ENCODE results near the gene CRHR1.
"Not testable (repeated sequence)": the region's sequence is repeated elsewhere in the genome, so short reads cannot be mapped to it uniquely, and the experiment has no call there.

CRHR1 gene

GRCh38 chr17:45743626-45744326, 40.3 kb upstream of the CRHR1 start:
- no peak for DNase-seq (ENCODE audit: low read depth)
- no peak for TF ChIP-seq CTCF (conservative IDR thresholded peaks at IDR 0.05; ENCODE audit: low read length)

GRCh38 chr17:45744826-45745225, 39.3 kb upstream of the CRHR1 start:
- not testable (repeated sequence) for H3K4me3 ChIP-seq (ENCODE audit: low read length); DNase-seq (ENCODE audit: low read depth)

More at GRCh38 chr17:45743626-45744326, 40.3 kb upstream of the CRHR1 start:
- no peak overlapping the region for H3K4me3 ChIP-seq (ENCODE audit: low read length)

- H3K4me3 ChIP-seq (ENCODE audit: low read length), result no peak overlapping the region
- DNase-seq (ENCODE audit: low read depth), result no peak
- TF ChIP-seq CTCF (conservative IDR thresholded peaks at IDR 0.05; ENCODE audit: low read length), result no peak
These were observed 38.3 kb upstream of the CRHR1 start for GRCh38 chr17:45745601-45746494.

- DNase-seq (ENCODE audit: low read depth), result no peak
- TF ChIP-seq CTCF (conservative IDR thresholded peaks at IDR 0.05; ENCODE audit: low read length), result no peak
- H3K4me3 ChIP-seq (ENCODE audit: low read length), result no peak overlapping the region
These were observed 36.2 kb upstream of the CRHR1 start for GRCh38 chr17:45747911-45748310.

GRCh38 chr17:45748731-45749310, 35.3 kb upstream of the CRHR1 start:
- no peak for TF ChIP-seq CTCF (conservative IDR thresholded peaks at IDR 0.05; ENCODE audit: low read length)
- DNase-seq (ENCODE audit: low read depth), result no peak
- no peak overlapping the region for H3K4me3 ChIP-seq (ENCODE audit: low read length)

GRCh38 chr17:45749831-45750335, 34.2 kb upstream of the CRHR1 start:
- no peak for TF ChIP-seq CTCF (conservative IDR thresholded peaks at IDR 0.05; ENCODE audit: low read length)
- DNase-seq (ENCODE audit: low read depth), result no peak
- H3K4me3 ChIP-seq (ENCODE audit: low read length), result no peak overlapping the region

GRCh38 chr17:45750779-45751440, 33.2 kb upstream of the CRHR1 start:
- no peak for DNase-seq (ENCODE audit: low read depth)

More at GRCh38 chr17:45750779-45751440, 33.2 kb upstream of the CRHR1 start:
- no peak for TF ChIP-seq CTCF (conservative IDR thresholded peaks at IDR 0.05; ENCODE audit: low read length)
- H3K4me3 ChIP-seq (ENCODE audit: low read length), result no peak overlapping the region

Measured in AG10803 (cell line).